Measurements from ENCODE around the gene RFESD. TPM values are rescaled to one million over a fixed set of nuclear protein-coding genes. Genes with fewer than 3 reads are reported as not detected.

The RFESD gene
- polyA plus RNA-seq, 1 of the 3 experiments (the other 2 are of a cell fraction): 1.8 TPM

DNA sequence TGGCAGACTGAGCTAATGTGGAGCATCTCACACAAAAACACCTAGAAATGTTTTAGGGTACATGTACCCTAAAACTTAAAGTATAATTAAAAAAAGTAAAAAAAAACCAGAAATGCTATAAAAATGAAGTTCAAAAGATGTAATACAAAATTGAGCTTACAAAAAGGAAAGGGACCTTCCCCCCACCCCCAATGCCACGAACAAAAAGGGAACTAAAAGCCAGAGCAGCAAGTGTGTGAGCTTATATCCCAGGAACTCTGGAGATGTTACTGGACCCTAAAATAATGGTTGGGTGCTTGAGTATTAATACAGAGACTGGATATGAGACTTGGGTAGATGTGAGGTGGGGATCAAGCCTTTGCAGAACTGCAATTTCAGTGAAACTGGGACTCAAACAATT lies 25.2 kb downstream of the RFESD start:
- no peaks in the 10 kb centered on the region for H3K9me3 ChIP-seq
- H3F3A ChIP-seq (replicated peaks; ENCODE audit: insufficient read depth): peaks cover 25% of the 10 kb centered on the region
- peaks cover 7 to 24% of the 10 kb centered on the region in 2 experiments for H3K4me1 ChIP-seq (ENCODE audit: control insufficient read depth in 1 of 2, insufficient read depth in 2 of 2, low read depth in 1 of 2, low read length in 1 of 2)
- no peak overlapping the region for H2AFZ ChIP-seq (ENCODE audit: low read depth)
- no peaks in the 10 kb centered on the region for H3K36me3 ChIP-seq (replicated peaks in 1 of 2; ENCODE audit: control insufficient read depth in 1 of 2, insufficient read depth in 2 of 2, low read length in 1 of 2)
- no peak overlapping the region for H3K9ac ChIP-seq
- H3K27me3 ChIP-seq (ENCODE audit: insufficient read depth): no peaks in the 10 kb centered on the region
- no peak overlapping the region for H3K27ac ChIP-seq (ENCODE audit: low read depth in 2 of 2, low read length in 1 of 2)
- WGBS (ENCODE audit: low lambda C conversion rate): 95% methylated on average over 1 of the region's 1 CpG
- no peak for TF ChIP-seq ELF1 (IDR thresholded peaks at IDR 0.05)
- DNase-seq: no peak
- CTCF ChIA-PET: interaction anchor here (0.6 to 4.5 kb wide), 5 partner anchors 8 to 228 kb away, joined by 3 to 25 read pairs (median 4); partner anchors contain the start of gene RHOBTB3
- H3K4me3 ChIP-seq (ENCODE audit: low read depth in 2 of 2, low read length in 1 of 2): no peak overlapping the region
- H4K20me1 ChIP-seq (ENCODE audit: insufficient read depth): no peaks in the 10 kb centered on the region
- H3K9me2 ChIP-seq: no peaks in the 10 kb centered on the region; the same call in 1 of the 2 replicates
- POLR2A ChIA-PET: no interaction called here
- H3K4me2 ChIP-seq: no peak overlapping the region
- H3K79me2 ChIP-seq (ENCODE audit: insufficient read depth): no peaks in the 10 kb centered on the region

DNA sequence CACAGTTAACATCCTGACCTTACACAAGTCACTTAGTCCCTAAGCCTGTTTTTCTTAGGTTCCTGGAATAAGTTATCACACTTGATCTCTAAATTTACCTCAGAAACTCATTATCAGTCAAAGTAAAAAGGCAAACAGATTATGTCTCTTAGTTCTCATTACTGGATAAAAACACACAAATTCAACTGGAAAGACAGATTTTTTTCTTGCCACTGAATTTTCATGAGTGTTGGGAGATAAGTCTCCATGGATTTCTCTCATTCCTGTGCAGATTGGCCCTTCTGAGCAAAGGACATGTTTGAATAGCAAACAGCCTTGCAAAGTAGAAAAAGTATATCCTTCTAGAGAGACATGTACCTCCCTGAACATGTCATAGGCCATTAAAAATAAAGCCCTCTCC lies 26.1 kb downstream of the RFESD start:
- no peaks in the 10 kb centered on the region for H4K20me1 ChIP-seq (ENCODE audit: insufficient read depth)
- H3F3A ChIP-seq (replicated peaks; ENCODE audit: insufficient read depth): peaks cover 25% of the 10 kb centered on the region
- no peak for DNase-seq
- TF ChIP-seq MEF2A (IDR thresholded peaks at IDR 0.05; ENCODE audit: borderline replicate concordance, low read depth) (no peak), RXRA (IDR thresholded peaks at IDR 0.05; ENCODE audit: borderline replicate concordance, low read depth) (no peak), RCOR1 (IDR thresholded peaks at IDR 0.05; ENCODE audit: low read length) (no peak)
- TF ChIP-seq, protein P1, sequence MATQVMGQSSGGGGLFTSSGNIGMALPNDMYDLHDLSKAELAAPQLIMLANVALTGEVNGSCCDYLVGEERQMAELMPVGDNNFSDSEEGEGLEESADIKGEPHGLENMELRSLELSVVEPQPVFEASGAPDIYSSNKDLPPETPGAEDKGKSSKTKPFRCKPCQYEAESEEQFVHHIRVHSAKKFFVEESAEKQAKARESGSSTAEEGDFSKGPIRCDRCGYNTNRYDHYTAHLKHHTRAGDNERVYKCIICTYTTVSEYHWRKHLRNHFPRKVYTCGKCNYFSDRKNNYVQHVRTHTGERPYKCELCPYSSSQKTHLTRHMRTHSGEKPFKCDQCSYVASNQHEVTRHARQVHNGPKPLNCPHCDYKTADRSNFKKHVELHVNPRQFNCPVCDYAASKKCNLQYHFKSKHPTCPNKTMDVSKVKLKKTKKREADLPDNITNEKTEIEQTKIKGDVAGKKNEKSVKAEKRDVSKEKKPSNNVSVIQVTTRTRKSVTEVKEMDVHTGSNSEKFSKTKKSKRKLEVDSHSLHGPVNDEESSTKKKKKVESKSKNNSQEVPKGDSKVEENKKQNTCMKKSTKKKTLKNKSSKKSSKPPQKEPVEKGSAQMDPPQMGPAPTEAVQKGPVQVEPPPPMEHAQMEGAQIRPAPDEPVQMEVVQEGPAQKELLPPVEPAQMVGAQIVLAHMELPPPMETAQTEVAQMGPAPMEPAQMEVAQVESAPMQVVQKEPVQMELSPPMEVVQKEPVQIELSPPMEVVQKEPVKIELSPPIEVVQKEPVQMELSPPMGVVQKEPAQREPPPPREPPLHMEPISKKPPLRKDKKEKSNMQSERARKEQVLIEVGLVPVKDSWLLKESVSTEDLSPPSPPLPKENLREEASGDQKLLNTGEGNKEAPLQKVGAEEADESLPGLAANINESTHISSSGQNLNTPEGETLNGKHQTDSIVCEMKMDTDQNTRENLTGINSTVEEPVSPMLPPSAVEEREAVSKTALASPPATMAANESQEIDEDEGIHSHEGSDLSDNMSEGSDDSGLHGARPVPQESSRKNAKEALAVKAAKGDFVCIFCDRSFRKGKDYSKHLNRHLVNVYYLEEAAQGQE (IDR thresholded peaks at IDR 0.05; ENCODE audit: low read depth, low read length): no peak
- no peak overlapping the region for H2AFZ ChIP-seq (ENCODE audit: low read depth)
- CTCF ChIA-PET: interaction anchor here (1.8 to 4.5 kb wide), 3 partner anchors 9 to 58 kb away, joined by 5 to 25 read pairs (median 6); partner anchors contain the start of gene RHOBTB3
- H3K9ac ChIP-seq: no peak overlapping the region
- H3K27ac ChIP-seq (ENCODE audit: low read depth in 2 of 2, low read length in 1 of 2): no peak overlapping the region
- no peak overlapping the region for H3K4me3 ChIP-seq (ENCODE audit: low read depth in 2 of 2, low read length in 1 of 2)
- no peaks in the 10 kb centered on the region for H3K9me3 ChIP-seq
- H3K27me3 ChIP-seq (ENCODE audit: insufficient read depth): no peaks in the 10 kb centered on the region
- POLR2A ChIA-PET: no interaction called here
- H3K79me2 ChIP-seq (ENCODE audit: insufficient read depth): no peaks in the 10 kb centered on the region
- no peaks in the 10 kb centered on the region for H3K36me3 ChIP-seq (replicated peaks in 1 of 2; ENCODE audit: control insufficient read depth in 1 of 2, insufficient read depth in 2 of 2, low read length in 1 of 2)
- no peak overlapping the region for H3K4me2 ChIP-seq
- H3K9me2 ChIP-seq: no peaks in the 10 kb centered on the region; the same call in 1 of the 2 replicates
- peaks cover 7 to 24% of the 10 kb centered on the region in 2 experiments for H3K4me1 ChIP-seq (ENCODE audit: control insufficient read depth in 1 of 2, insufficient read depth in 2 of 2, low read depth in 1 of 2, low read length in 1 of 2)

DNA sequence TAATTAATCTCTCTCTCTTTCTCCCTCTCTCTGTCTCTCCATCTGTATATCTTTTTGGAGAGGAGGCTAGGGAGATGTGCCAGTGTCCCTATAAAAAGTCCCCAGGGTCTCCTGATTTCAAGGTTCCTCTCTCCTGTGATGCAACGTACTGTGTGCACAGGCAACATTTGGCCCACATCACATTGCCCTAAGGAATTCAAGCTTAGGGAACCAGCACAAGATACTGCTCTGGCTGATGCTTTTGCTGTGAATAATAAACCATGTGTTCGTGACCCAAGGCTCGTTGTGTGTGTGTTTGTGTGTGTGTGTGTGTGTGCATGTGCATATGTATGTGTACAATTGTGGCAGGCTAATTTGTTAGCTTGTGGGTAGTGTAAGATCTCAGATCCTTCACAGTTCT lies 26.5 kb downstream of the RFESD start:
- peaks cover 25% of the 10 kb centered on the region for H3F3A ChIP-seq (replicated peaks; ENCODE audit: insufficient read depth)
- H3K9ac ChIP-seq: no peak overlapping the region
- POLR2A ChIA-PET: no interaction called here
- no peaks in the 10 kb centered on the region for H3K36me3 ChIP-seq (replicated peaks in 1 of 2; ENCODE audit: control insufficient read depth in 1 of 2, insufficient read depth in 2 of 2, low read length in 1 of 2)
- no peak overlapping the region for H2AFZ ChIP-seq (ENCODE audit: low read depth)
- H3K27ac ChIP-seq (ENCODE audit: low read depth in 2 of 2, low read length in 1 of 2): no peak overlapping the region
- peaks cover 7 to 24% of the 10 kb centered on the region in 2 experiments for H3K4me1 ChIP-seq (ENCODE audit: control insufficient read depth in 1 of 2, insufficient read depth in 2 of 2, low read depth in 1 of 2, low read length in 1 of 2)
- no peak overlapping the region for H3K4me2 ChIP-seq
- no peaks in the 10 kb centered on the region for H3K27me3 ChIP-seq (ENCODE audit: insufficient read depth)
- H3K9me2 ChIP-seq: no peaks in the 10 kb centered on the region; the same call in 1 of the 2 replicates
- H3K4me3 ChIP-seq (ENCODE audit: low read depth in 2 of 2, low read length in 1 of 2): no peak overlapping the region
- no peaks in the 10 kb centered on the region for H3K9me3 ChIP-seq
- DNase-seq: no peak
- WGBS (ENCODE audit: low lambda C conversion rate): 97% methylated on average over 3 of the region's 3 CpGs
- no peaks in the 10 kb centered on the region for H4K20me1 ChIP-seq (ENCODE audit: insufficient read depth)
- H3K79me2 ChIP-seq (ENCODE audit: insufficient read depth): no peaks in the 10 kb centered on the region
- CTCF ChIA-PET: interaction anchor here (1.1 to 4.5 kb wide), 3 partner anchors 9 to 29 kb away, joined by 3 to 25 read pairs (median 6); no protein-coding TSS in a partner anchor
- TF ChIP-seq, protein P2, sequence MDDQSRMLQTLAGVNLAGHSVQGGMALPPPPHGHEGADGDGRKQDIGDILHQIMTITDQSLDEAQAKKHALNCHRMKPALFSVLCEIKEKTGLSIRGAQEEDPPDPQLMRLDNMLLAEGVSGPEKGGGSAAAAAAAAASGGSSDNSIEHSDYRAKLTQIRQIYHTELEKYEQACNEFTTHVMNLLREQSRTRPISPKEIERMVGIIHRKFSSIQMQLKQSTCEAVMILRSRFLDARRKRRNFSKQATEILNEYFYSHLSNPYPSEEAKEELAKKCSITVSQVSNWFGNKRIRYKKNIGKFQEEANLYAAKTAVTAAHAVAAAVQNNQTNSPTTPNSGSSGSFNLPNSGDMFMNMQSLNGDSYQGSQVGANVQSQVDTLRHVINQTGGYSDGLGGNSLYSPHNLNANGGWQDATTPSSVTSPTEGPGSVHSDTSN (IDR thresholded peaks at IDR 0.05): no peak
- TF ChIP-seq, protein P1 (IDR thresholded peaks at IDR 0.05; ENCODE audit: low read depth, low read length): no peak
- TF ChIP-seq, protein P3, sequence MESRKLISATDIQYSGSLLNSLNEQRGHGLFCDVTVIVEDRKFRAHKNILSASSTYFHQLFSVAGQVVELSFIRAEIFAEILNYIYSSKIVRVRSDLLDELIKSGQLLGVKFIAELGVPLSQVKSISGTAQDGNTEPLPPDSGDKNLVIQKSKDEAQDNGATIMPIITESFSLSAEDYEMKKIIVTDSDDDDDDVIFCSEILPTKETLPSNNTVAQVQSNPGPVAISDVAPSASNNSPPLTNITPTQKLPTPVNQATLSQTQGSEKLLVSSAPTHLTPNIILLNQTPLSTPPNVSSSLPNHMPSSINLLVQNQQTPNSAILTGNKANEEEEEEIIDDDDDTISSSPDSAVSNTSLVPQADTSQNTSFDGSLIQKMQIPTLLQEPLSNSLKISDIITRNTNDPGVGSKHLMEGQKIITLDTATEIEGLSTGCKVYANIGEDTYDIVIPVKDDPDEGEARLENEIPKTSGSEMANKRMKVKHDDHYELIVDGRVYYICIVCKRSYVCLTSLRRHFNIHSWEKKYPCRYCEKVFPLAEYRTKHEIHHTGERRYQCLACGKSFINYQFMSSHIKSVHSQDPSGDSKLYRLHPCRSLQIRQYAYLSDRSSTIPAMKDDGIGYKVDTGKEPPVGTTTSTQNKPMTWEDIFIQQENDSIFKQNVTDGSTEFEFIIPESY (IDR thresholded peaks at IDR 0.05; ENCODE audit: borderline replicate concordance, low read depth): no peak
- TF ChIP-seq RAD21 (IDR thresholded peaks at IDR 0.05; ENCODE audit: low read length) (no peak), CHD2 (IDR thresholded peaks at IDR 0.05; ENCODE audit: low read length, partially characterized antibody) (no peak), FOXJ3 (CRISPR knock-in tag; IDR thresholded peaks at IDR 0.05) (no peak), ELF1 (IDR thresholded peaks at IDR 0.05) (no peak), GATA2 (CRISPR knock-in tag; IDR thresholded peaks at IDR 0.05) (no peak)
